Measurements from ENCODE around the gene KRT31. TPM values are rescaled to one million over a fixed set of nuclear protein-coding genes. Genes with fewer than 3 reads are reported as not detected.

The KRT31 gene
- total RNA-seq, 1 donor from 2014 or later, result not detected

GRCh38 chr17:41413982-41414381 lies 16.6 kb upstream of the KRT31 start:
- Mint-ChIP-seq H3K27ac (no peak overlapping the region), H3K4me1 (peaks cover 35% of the 10 kb centered on the region), H3K9me3 (no peaks in the 10 kb centered on the region), H3K36me3 (no peaks in the 10 kb centered on the region), H3K4me3 (no peak overlapping the region), H3K27me3 (ENCODE audit: low read depth) (no peaks in the 10 kb centered on the region)
- no peak for TF ChIP-seq CTCF (IDR thresholded peaks at IDR 0.05; ENCODE audit: unreplicated experiment)
- DNase-seq (ENCODE audit: low spot score in 2 of 2, unreplicated experiment in 2 of 2), result no peak

- no peak for DNase-seq (ENCODE audit: low spot score in 2 of 2, unreplicated experiment in 2 of 2)
- peaks cover 34% of the 10 kb centered on the region for H3K4me1 Mint-ChIP-seq
- no peak overlapping the region for H3K4me3 Mint-ChIP-seq
- H3K27me3 Mint-ChIP-seq (ENCODE audit: low read depth), result no peaks in the 10 kb centered on the region
- H3K36me3 Mint-ChIP-seq, result no peaks in the 10 kb centered on the region
- no peak overlapping the region for H3K27ac Mint-ChIP-seq
- TF ChIP-seq CTCF (IDR thresholded peaks at IDR 0.05; ENCODE audit: unreplicated experiment), result no peak
- H3K9me3 Mint-ChIP-seq, result no peaks in the 10 kb centered on the region
Measured at GRCh38 chr17:41413353-41413957, 16.0 kb upstream of the KRT31 start.

DNA sequence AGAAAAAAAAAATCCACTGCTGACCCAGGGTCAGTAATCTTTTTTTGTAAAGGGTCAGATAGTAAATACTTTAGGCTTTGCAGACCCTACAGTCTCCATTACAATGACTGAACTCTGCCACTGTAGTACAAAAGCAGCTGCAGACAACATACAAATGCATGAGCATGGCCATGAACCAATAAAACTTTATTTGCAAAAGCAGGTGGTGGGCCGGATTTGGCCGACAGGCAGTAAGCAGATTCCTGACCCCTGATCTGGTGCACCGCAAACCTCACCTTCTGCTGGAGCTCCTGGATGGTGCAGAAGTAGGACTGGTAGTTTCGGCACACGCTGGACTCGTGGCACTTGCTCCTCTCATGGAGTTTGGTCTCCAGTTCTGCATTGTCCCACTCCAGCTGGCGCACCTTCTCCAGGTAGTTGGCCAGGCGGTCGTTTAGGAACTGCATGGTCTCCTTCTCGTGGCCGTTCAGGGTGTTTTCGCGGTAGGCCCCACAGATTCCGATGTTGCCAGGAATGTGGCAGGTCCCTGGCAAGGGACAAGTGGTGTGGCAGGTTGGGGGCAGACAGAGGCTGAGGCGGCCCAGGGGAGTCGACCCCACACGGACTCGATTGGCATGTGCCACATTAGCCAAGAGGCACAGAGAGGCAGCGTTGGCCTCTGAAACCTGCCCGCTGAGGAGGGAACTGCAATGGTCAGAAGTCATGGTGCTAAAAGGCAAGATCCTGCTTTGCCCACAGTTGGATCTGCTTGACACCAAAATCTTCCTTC lies 13.8 kb upstream of the KRT31 start:
- no peak for TF ChIP-seq CTCF (IDR thresholded peaks at IDR 0.05; ENCODE audit: unreplicated experiment)
- no peaks in the 10 kb centered on the region for H3K27me3 Mint-ChIP-seq (ENCODE audit: low read depth)
- no peaks in the 10 kb centered on the region for H3K36me3 Mint-ChIP-seq
- no peak overlapping the region for H3K4me3 Mint-ChIP-seq
- no peak overlapping the region for H3K27ac Mint-ChIP-seq
- DNase-seq (ENCODE audit: low spot score in 2 of 2, unreplicated experiment in 2 of 2), result no peak
- no peaks in the 10 kb centered on the region for H3K9me3 Mint-ChIP-seq
- H3K4me1 Mint-ChIP-seq, result peaks cover 19% of the 10 kb centered on the region

DNA sequence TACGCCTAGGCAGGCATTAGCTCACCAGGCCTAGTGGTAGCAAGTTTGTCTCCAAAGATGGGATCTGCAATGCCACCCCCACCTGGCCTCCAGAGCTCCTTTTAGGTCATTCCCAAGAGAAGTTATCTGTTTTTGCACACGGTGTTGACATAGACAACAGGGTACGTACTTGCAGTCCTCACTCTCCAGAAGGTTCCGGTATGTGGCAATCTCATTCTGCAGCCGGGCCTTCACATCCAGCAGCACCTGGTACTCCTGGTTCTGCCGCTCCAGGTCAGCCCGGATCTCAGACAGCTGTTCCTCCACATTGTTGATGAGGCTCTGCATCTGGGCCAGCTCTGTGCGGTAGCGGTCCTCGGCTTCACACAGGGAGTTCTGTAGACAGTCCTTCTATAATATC lies 9.8 kb upstream of the KRT31 start:
- no peaks in the 10 kb centered on the region for H3K36me3 Mint-ChIP-seq
- H3K4me1 Mint-ChIP-seq, result peaks cover 34% of the 10 kb centered on the region
- H3K27me3 Mint-ChIP-seq (ENCODE audit: low read depth), result no peaks in the 10 kb centered on the region
- H3K4me3 Mint-ChIP-seq, result no peak overlapping the region
- no peak for TF ChIP-seq CTCF (IDR thresholded peaks at IDR 0.05; ENCODE audit: unreplicated experiment)
- no peaks in the 10 kb centered on the region for H3K9me3 Mint-ChIP-seq
- no peak for DNase-seq (ENCODE audit: low spot score in 2 of 2, unreplicated experiment in 2 of 2)
- no peak overlapping the region for H3K27ac Mint-ChIP-seq

- Mint-ChIP-seq H3K27me3 (ENCODE audit: low read depth) (no peaks in the 10 kb centered on the region), H3K9me3 (no peaks in the 10 kb centered on the region), H3K4me3 (no peak overlapping the region), H3K4me1 (peaks cover 37% of the 10 kb centered on the region), H3K36me3 (no peaks in the 10 kb centered on the region), H3K27ac (no peak overlapping the region)
- TF ChIP-seq CTCF (IDR thresholded peaks at IDR 0.05; ENCODE audit: unreplicated experiment), result no peak
- DNase-seq (ENCODE audit: low spot score in 2 of 2, unreplicated experiment in 2 of 2), result no peak
Measured at GRCh38 chr17:41406205-41406604, 8.8 kb upstream of the KRT31 start.
